ENCODE results near the gene AP2B1.

AP2B1 gene
- 123 to 181 (median 138) reads per million in 3 donors for total RNA-seq

GRCh38 chr17:35587074-35587961, at the start of gene AP2B1:
Gene AP2B1, plus strand, starts transcription at chr17:35587322. Its CDS starts 6,709 bp downstream, at chr17:35594031.
- Histone ChIP-seq H3K4me3 (ENCODE audit: insufficient read depth, low read depth, low read length, poor library complexity, severe bottlenecking) (peak within 1 kb of the TSS; percentile 91), H3K4me1 (ENCODE audit: control insufficient read depth, insufficient read depth, low read length, poor library complexity, severe bottlenecking) (peaks cover 25% of the 10 kb centered on the region), H3K27me3 (replicated peaks; ENCODE audit: control insufficient read depth, insufficient read depth, low read length, poor library complexity, severe bottlenecking) (no peaks in the 10 kb centered on the region), H3K9me3 (ENCODE audit: control insufficient read depth, low read length) (no peaks in the 10 kb centered on the region), H3K36me3 (ENCODE audit: control insufficient read depth, insufficient read depth, low read length) (no peaks in the 10 kb centered on the region), H3K27ac (ENCODE audit: insufficient read depth, low read length, poor library complexity, severe bottlenecking) (peak within 1 kb of the TSS; percentile 94)
- peak; percentile 95 to 96 (median 96) for DNase-seq

GRCh38 chr17:35537601-35538141, 49.5 kb upstream of the AP2B1 start, which contains the start of gene SLFN12L:
Gene SLFN12L, minus strand, starts transcription at chr17:35537678. Its CDS starts 15,314 bp downstream, at chr17:35522364.
- Histone ChIP-seq H3K27me3 (replicated peaks; ENCODE audit: control insufficient read depth, insufficient read depth, low read length, poor library complexity, severe bottlenecking) (no peaks in the 10 kb centered on the region), H3K4me3 (ENCODE audit: insufficient read depth, low read depth, low read length, poor library complexity, severe bottlenecking) (peak within 1 kb of the TSS; percentile 56), H3K9me3 (ENCODE audit: control insufficient read depth, low read length) (no peaks in the 10 kb centered on the region), H3K27ac (ENCODE audit: insufficient read depth, low read length, poor library complexity, severe bottlenecking) (peak within 1 kb of the TSS; percentile 86), H3K36me3 (ENCODE audit: control insufficient read depth, insufficient read depth, low read length) (no peaks in the 10 kb centered on the region), H3K4me1 (ENCODE audit: control insufficient read depth, insufficient read depth, low read length, poor library complexity, severe bottlenecking) (peaks cover 28% of the 10 kb centered on the region)
- no peak for DNase-seq

- Histone ChIP-seq H3K27me3 (replicated peaks; ENCODE audit: control insufficient read depth, insufficient read depth, low read length, poor library complexity, severe bottlenecking) (no peaks in the 10 kb centered on the region), H3K27ac (ENCODE audit: insufficient read depth, low read length, poor library complexity, severe bottlenecking) (peak overlapping the region; percentile 86), H3K9me3 (ENCODE audit: control insufficient read depth, low read length) (no peaks in the 10 kb centered on the region), H3K4me1 (ENCODE audit: control insufficient read depth, insufficient read depth, low read length, poor library complexity, severe bottlenecking) (peaks cover 27% of the 10 kb centered on the region), H3K4me3 (ENCODE audit: insufficient read depth, low read depth, low read length, poor library complexity, severe bottlenecking) (peak overlapping the region; percentile 27), H3K36me3 (ENCODE audit: control insufficient read depth, insufficient read depth, low read length) (no peaks in the 10 kb centered on the region)
- no peak for DNase-seq
These were observed 47.5 kb upstream of the AP2B1 start for GRCh38 chr17:35539659-35540026.

- peaks cover 27% of the 10 kb centered on the region for H3K4me1 ChIP-seq (ENCODE audit: control insufficient read depth, insufficient read depth, low read length, poor library complexity, severe bottlenecking)
- peak in 1 of 3 donors; percentile 20 for DNase-seq
- H3K27ac ChIP-seq (ENCODE audit: insufficient read depth, low read length, poor library complexity, severe bottlenecking), result peak overlapping the region; percentile 86
- no peaks in the 10 kb centered on the region for H3K9me3 ChIP-seq (ENCODE audit: control insufficient read depth, low read length)
- H3K36me3 ChIP-seq (ENCODE audit: control insufficient read depth, insufficient read depth, low read length), result no peaks in the 10 kb centered on the region
- no peaks in the 10 kb centered on the region for H3K27me3 ChIP-seq (replicated peaks; ENCODE audit: control insufficient read depth, insufficient read depth, low read length, poor library complexity, severe bottlenecking)
- H3K4me3 ChIP-seq (ENCODE audit: insufficient read depth, low read depth, low read length, poor library complexity, severe bottlenecking), result peak overlapping the region; percentile 59
These were observed 46.3 kb upstream of the AP2B1 start for GRCh38 chr17:35540589-35541404.

- H3K9me3 ChIP-seq (ENCODE audit: control insufficient read depth, low read length), result no peaks in the 10 kb centered on the region
- no peaks in the 10 kb centered on the region for H3K36me3 ChIP-seq (ENCODE audit: control insufficient read depth, insufficient read depth, low read length)
- H3K27ac ChIP-seq (ENCODE audit: insufficient read depth, low read length, poor library complexity, severe bottlenecking), result peak overlapping the region; percentile 86
- peaks cover 26% of the 10 kb centered on the region for H3K4me1 ChIP-seq (ENCODE audit: control insufficient read depth, insufficient read depth, low read length, poor library complexity, severe bottlenecking)
- no peak for DNase-seq
- peak overlapping the region; percentile 59 for H3K4me3 ChIP-seq (ENCODE audit: insufficient read depth, low read depth, low read length, poor library complexity, severe bottlenecking)
- H3K27me3 ChIP-seq (replicated peaks; ENCODE audit: control insufficient read depth, insufficient read depth, low read length, poor library complexity, severe bottlenecking), result no peaks in the 10 kb centered on the region
These were observed 45.7 kb upstream of the AP2B1 start for GRCh38 chr17:35541434-35541833.

GRCh38 chr17:35542990-35543389, 44.1 kb upstream of the AP2B1 start:
- Histone ChIP-seq H3K27me3 (replicated peaks; ENCODE audit: control insufficient read depth, insufficient read depth, low read length, poor library complexity, severe bottlenecking) (no peaks in the 10 kb centered on the region), H3K4me3 (ENCODE audit: insufficient read depth, low read depth, low read length, poor library complexity, severe bottlenecking) (no peak overlapping the region), H3K9me3 (ENCODE audit: control insufficient read depth, low read length) (no peaks in the 10 kb centered on the region), H3K27ac (ENCODE audit: insufficient read depth, low read length, poor library complexity, severe bottlenecking) (no peak overlapping the region), H3K36me3 (ENCODE audit: control insufficient read depth, insufficient read depth, low read length) (no peaks in the 10 kb centered on the region), H3K4me1 (ENCODE audit: control insufficient read depth, insufficient read depth, low read length, poor library complexity, severe bottlenecking) (peaks cover 22% of the 10 kb centered on the region)
- DNase-seq, result no peak

- Histone ChIP-seq H3K36me3 (ENCODE audit: control insufficient read depth, insufficient read depth, low read length) (no peaks in the 10 kb centered on the region), H3K9me3 (ENCODE audit: control insufficient read depth, low read length) (no peaks in the 10 kb centered on the region), H3K27ac (ENCODE audit: insufficient read depth, low read length, poor library complexity, severe bottlenecking) (no peak overlapping the region), H3K4me3 (ENCODE audit: insufficient read depth, low read depth, low read length, poor library complexity, severe bottlenecking) (no peak overlapping the region), H3K4me1 (ENCODE audit: control insufficient read depth, insufficient read depth, low read length, poor library complexity, severe bottlenecking) (peaks cover 14% of the 10 kb centered on the region), H3K27me3 (replicated peaks; ENCODE audit: control insufficient read depth, insufficient read depth, low read length, poor library complexity, severe bottlenecking) (no peaks in the 10 kb centered on the region)
- no peak for DNase-seq
These were observed 43.3 kb upstream of the AP2B1 start for GRCh38 chr17:35543856-35544255.

- Histone ChIP-seq H3K27ac (ENCODE audit: insufficient read depth, low read length, poor library complexity, severe bottlenecking) (no peak overlapping the region), H3K9me3 (ENCODE audit: control insufficient read depth, low read length) (no peaks in the 10 kb centered on the region), H3K36me3 (ENCODE audit: control insufficient read depth, insufficient read depth, low read length) (no peaks in the 10 kb centered on the region), H3K27me3 (replicated peaks; ENCODE audit: control insufficient read depth, insufficient read depth, low read length, poor library complexity, severe bottlenecking) (no peaks in the 10 kb centered on the region), H3K4me1 (ENCODE audit: control insufficient read depth, insufficient read depth, low read length, poor library complexity, severe bottlenecking) (peaks cover 10% of the 10 kb centered on the region), H3K4me3 (ENCODE audit: insufficient read depth, low read depth, low read length, poor library complexity, severe bottlenecking) (no peak overlapping the region)
- no peak for DNase-seq
These were observed 42.0 kb upstream of the AP2B1 start for GRCh38 chr17:35545150-35545549.

- Histone ChIP-seq H3K27me3 (replicated peaks; ENCODE audit: control insufficient read depth, insufficient read depth, low read length, poor library complexity, severe bottlenecking) (no peaks in the 10 kb centered on the region), H3K4me3 (ENCODE audit: insufficient read depth, low read depth, low read length, poor library complexity, severe bottlenecking) (no peak overlapping the region), H3K27ac (ENCODE audit: insufficient read depth, low read length, poor library complexity, severe bottlenecking) (no peak overlapping the region), H3K9me3 (ENCODE audit: control insufficient read depth, low read length) (no peaks in the 10 kb centered on the region), H3K36me3 (ENCODE audit: control insufficient read depth, insufficient read depth, low read length) (no peaks in the 10 kb centered on the region), H3K4me1 (ENCODE audit: control insufficient read depth, insufficient read depth, low read length, poor library complexity, severe bottlenecking) (peaks cover 3% of the 10 kb centered on the region)
- DNase-seq, result no peak
These were observed 40.6 kb upstream of the AP2B1 start for GRCh38 chr17:35546487-35546886.

Measured in effector memory CD4-positive, alpha-beta T cell (primary cell).